ENCODE results near the gene MLLT1.

DNA sequence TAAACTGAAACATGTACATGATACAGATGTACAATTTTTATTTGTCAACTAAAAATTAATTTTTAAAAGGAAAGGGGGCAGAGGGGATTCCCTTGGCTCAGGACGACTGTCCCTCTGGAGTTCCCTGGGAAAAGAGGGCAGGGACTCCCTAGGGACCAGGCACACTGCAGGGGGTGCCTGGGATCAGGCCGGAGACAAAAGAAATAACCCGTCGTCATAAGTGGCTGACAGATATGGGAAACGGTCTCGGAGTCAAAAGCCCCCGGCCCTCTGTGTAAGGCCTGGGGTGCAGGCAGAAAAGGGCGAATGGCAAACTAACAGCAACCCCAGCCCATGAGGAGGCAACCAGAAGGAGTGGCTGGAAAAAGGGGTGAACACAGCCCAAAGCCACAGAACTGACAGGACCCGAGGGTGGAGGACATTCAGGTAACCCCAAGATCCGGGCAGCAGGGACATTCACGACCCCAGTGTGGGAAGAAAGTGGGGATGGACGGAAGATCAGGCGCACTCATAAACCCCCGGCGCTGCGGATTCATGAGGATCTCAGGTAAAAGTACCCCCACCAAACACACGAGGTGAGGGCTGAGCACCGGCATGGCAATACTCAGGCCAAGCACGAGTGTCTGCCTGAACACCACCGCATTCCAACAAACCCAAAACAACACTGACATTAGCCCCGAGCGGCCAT is 6.7 kb downstream of the MLLT1 start:
- TF ChIP-seq, protein P1, sequence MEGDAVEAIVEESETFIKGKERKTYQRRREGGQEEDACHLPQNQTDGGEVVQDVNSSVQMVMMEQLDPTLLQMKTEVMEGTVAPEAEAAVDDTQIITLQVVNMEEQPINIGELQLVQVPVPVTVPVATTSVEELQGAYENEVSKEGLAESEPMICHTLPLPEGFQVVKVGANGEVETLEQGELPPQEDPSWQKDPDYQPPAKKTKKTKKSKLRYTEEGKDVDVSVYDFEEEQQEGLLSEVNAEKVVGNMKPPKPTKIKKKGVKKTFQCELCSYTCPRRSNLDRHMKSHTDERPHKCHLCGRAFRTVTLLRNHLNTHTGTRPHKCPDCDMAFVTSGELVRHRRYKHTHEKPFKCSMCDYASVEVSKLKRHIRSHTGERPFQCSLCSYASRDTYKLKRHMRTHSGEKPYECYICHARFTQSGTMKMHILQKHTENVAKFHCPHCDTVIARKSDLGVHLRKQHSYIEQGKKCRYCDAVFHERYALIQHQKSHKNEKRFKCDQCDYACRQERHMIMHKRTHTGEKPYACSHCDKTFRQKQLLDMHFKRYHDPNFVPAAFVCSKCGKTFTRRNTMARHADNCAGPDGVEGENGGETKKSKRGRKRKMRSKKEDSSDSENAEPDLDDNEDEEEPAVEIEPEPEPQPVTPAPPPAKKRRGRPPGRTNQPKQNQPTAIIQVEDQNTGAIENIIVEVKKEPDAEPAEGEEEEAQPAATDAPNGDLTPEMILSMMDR (IDR thresholded peaks at IDR 0.05) = no peak
- TF ChIP-seq POLR2A (IDR thresholded peaks at IDR 0.05) = no peak
